Cardiac fibroblast (primary cell): ENCODE results near the gene ANO10.

Source experiments
- DNase-seq, 2 donors: peaks; one replicate each; pipeline versions ENCODE4 v3.0.0 to v3.0.0-alpha.2; 2010; ENCODE audit warnings: low read depth in 2 of 2
- H3K4me3 ChIP-seq, 2 donors: replicated peaks in 1 of 2; 1 replicate in 1 of 2; 2 replicates in 1 of 2; pipeline ENCODE4 v1.5.1; 2011; ENCODE audit warnings: low read depth in 2 of 2, low read length in 2 of 2, mild to moderate bottlenecking in 2 of 2, moderate library complexity in 1 of 2
- CTCF ChIP-seq: IDR thresholded peaks from one replicate; pipeline ENCODE4 v1.5.1; 2011; ENCODE audit warnings: low read depth, mild to moderate bottlenecking, low read length, inconsistent platforms

The ANO10 gene

GRCh38 chr3:43327582-43327979 is 294.2 kb downstream of the ANO10 start:
- TF ChIP-seq CTCF: no peak
- peak in 1 of 2 donors; percentile 7 for DNase-seq
- H3K4me3 ChIP-seq: no peak overlapping the region

- H3K4me3 ChIP-seq: no peak overlapping the region
- DNase-seq: peak; percentile 42 to 79
- TF ChIP-seq CTCF: no peak
Observed at GRCh38 chr3:43326891-43327581, 294.8 kb downstream of the ANO10 start.

GRCh38 chr3:43323541-43323940 is 298.3 kb downstream of the ANO10 start:
- H3K4me3 ChIP-seq: no peak overlapping the region
- no peak for DNase-seq
- no peak for TF ChIP-seq CTCF

- H3K4me3 ChIP-seq: no peak overlapping the region
- no peak for TF ChIP-seq CTCF
Observed at GRCh38 chr3:43320288-43320687, 301.5 kb downstream of the ANO10 start.

GRCh38 chr3:43319794-43320193 is 302.0 kb downstream of the ANO10 start:
- no peak overlapping the region for H3K4me3 ChIP-seq
- DNase-seq: no peak
- no peak for TF ChIP-seq CTCF

More at GRCh38 chr3:43320288-43320687, 301.5 kb downstream of the ANO10 start:
- DNase-seq: no peak

GRCh38 chr3:43319376-43319775 is 302.4 kb downstream of the ANO10 start:
- no peak for TF ChIP-seq CTCF
- no peak overlapping the region for H3K4me3 ChIP-seq
- no peak for DNase-seq
